A673 (cell line): ENCODE data around the gene PHF20.
"Not testable (repeated sequence)": the region's sequence is repeated elsewhere in the genome, so short reads cannot be mapped to it uniquely, and the experiment has no call there.

Source experiments
- EZH2 ChIP-seq: fragments of 200-600 bp; sonication (generic); IDR thresholded peaks from 2 replicates; pipeline ENCODE4 v1.6.1; 2017; ENCODE audit warnings: borderline replicate concordance, low read depth, mild to moderate bottlenecking, mixed read lengths, antibody characterized with exemption, low read length; ENCODE audit not compliant: poor library complexity, severe bottlenecking
- TF ChIP-seq, protein P1 (sequence below): fragments of 300-800, 200-600 bp; sonication (generic); conservative IDR thresholded peaks from 2 replicates; pipeline ENCODE4 v1.5.1; 2017; ENCODE audit warnings: low read depth, mild to moderate bottlenecking, antibody characterized with exemption, low read length, moderate library complexity, mixed read lengths

DNA sequence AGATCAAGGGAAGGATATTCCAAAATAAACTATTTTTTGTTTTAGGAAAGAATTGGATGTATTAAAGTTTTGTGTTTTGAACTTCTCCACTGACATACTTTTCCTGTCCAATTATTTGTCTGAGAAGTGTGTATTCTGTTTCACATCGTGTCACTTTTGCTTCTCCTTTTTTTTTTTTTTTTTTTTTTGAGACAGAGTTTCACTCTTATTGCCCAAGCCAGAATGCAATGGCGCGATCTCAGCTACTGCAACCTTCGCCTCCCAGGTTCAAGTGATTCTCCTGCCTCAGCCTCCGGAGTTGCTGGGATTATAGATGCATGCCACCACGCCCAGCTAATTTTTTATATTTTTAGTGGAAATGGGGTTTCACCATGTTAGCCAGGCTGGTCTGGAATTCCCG is 123.7 kb downstream of the PHF20 start:
- TF ChIP-seq, protein P1, sequence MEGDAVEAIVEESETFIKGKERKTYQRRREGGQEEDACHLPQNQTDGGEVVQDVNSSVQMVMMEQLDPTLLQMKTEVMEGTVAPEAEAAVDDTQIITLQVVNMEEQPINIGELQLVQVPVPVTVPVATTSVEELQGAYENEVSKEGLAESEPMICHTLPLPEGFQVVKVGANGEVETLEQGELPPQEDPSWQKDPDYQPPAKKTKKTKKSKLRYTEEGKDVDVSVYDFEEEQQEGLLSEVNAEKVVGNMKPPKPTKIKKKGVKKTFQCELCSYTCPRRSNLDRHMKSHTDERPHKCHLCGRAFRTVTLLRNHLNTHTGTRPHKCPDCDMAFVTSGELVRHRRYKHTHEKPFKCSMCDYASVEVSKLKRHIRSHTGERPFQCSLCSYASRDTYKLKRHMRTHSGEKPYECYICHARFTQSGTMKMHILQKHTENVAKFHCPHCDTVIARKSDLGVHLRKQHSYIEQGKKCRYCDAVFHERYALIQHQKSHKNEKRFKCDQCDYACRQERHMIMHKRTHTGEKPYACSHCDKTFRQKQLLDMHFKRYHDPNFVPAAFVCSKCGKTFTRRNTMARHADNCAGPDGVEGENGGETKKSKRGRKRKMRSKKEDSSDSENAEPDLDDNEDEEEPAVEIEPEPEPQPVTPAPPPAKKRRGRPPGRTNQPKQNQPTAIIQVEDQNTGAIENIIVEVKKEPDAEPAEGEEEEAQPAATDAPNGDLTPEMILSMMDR, result not testable (repeated sequence)
- not testable (repeated sequence) for TF ChIP-seq EZH2
